SU-DHL-6 (cell line): ENCODE data around the gene CRYBG1.

Experiments used
- H2AFZ ChIP-seq: fragments of 200-600 bp; sonication (generic); 2 replicates; pipeline ENCODE4 v1.6.1; 2014; ENCODE audit warnings: low read depth, mild to moderate bottlenecking, moderate library complexity, mixed read lengths, antibody characterized with exemption, low read length; ENCODE audit not compliant: severe bottlenecking
- H3F3A ChIP-seq: fragments of 200-600 bp; shearing (Covaris generic); 2 replicates; pipeline ENCODE4 v1.6.0; 2016; ENCODE audit warnings: antibody characterized with exemption, mild to moderate bottlenecking; ENCODE audit not compliant: insufficient read depth
- H3K27ac ChIP-seq: fragments of 200-600 bp; sonication (generic); 2 replicates; pipeline ENCODE4 v1.5.1; 2016; ENCODE audit warnings: low read depth, mild to moderate bottlenecking, low read length, moderate library complexity, mixed read lengths
- H3K27me3 ChIP-seq: fragments of 200-600 bp; sonication (generic), shearing (Covaris generic); 2 replicates; pipeline ENCODE4 v1.6.0; 2014; ENCODE audit warnings: mild to moderate bottlenecking, low read length
- H3K36me3 ChIP-seq: fragments of 200-600 bp; sonication (generic); 2 replicates; pipeline ENCODE4 v1.6.1; 2014; ENCODE audit warnings: mild to moderate bottlenecking, low read length, mixed read lengths
- H3K4me2 ChIP-seq: fragments of 300-600, 200-600 bp; shearing (Covaris generic), sonication (generic); 2 replicates; pipeline ENCODE4 v1.6.0; 2014; ENCODE audit warnings: low read length, low read depth, mild to moderate bottlenecking; ENCODE audit not compliant: poor library complexity, severe bottlenecking
- H3K4me3 ChIP-seq: fragments of 200-600 bp; sonication (generic); 2 replicates; pipeline ENCODE4 v1.5.1; 2014; ENCODE audit warnings: antibody characterized with exemption, low read length, mild to moderate bottlenecking, mixed read lengths; ENCODE audit not compliant: insufficient read depth, poor library complexity, severe bottlenecking
- H3K79me2 ChIP-seq: fragments of 200-600 bp; sonication (generic); 2 replicates; pipeline ENCODE4 v1.6.1; 2014; ENCODE audit warnings: mild to moderate bottlenecking, low read length, moderate library complexity; ENCODE audit not compliant: insufficient read depth
- H3K9ac ChIP-seq: fragments of 200-600 bp; sonication (generic); 2 replicates; pipeline ENCODE4 v1.7.0; 2014; ENCODE audit warnings: mild to moderate bottlenecking, low read length
- H3K9me2 ChIP-seq: fragments of 200-600 bp; sonication (generic); replicated peaks from 2 replicates; pipeline ENCODE4 v1.6.1; 2014; ENCODE audit warnings: low read length; ENCODE audit not compliant: insufficient read depth
- H3K9me3 ChIP-seq: fragments of 200-600 bp; sonication (generic); 2 replicates; pipeline ENCODE4 v1.6.1; 2014; ENCODE audit warnings: low read length, mixed read lengths; ENCODE audit not compliant: insufficient read depth
- H4K20me1 ChIP-seq: fragments of 200-600 bp; sonication (generic); 2 replicates; pipeline ENCODE4 v1.6.1; 2014; ENCODE audit warnings: low read depth, mild to moderate bottlenecking, antibody characterized with exemption, low read length, moderate library complexity, mixed read lengths
- CTCF ChIP-seq: fragments of 200-600 bp; sonication (generic); IDR thresholded peaks from one replicate; pipeline ENCODE4 v1.5.1; 2017; ENCODE audit warnings: antibody characterized with exemption, mild to moderate bottlenecking, low read length, moderate library complexity; ENCODE audit not compliant: insufficient read depth, poor library complexity, severe bottlenecking
- EZH2phosphoT487 ChIP-seq: fragments of 200-600 bp; sonication (generic), shearing (Covaris generic); conservative IDR thresholded peaks from 2 replicates; pipeline ENCODE4 v1.6.1; 2018; ENCODE audit warnings: mild to moderate bottlenecking, antibody characterized with exemption, low read length, moderate library complexity, mixed read lengths

CRYBG1 gene

DNA sequence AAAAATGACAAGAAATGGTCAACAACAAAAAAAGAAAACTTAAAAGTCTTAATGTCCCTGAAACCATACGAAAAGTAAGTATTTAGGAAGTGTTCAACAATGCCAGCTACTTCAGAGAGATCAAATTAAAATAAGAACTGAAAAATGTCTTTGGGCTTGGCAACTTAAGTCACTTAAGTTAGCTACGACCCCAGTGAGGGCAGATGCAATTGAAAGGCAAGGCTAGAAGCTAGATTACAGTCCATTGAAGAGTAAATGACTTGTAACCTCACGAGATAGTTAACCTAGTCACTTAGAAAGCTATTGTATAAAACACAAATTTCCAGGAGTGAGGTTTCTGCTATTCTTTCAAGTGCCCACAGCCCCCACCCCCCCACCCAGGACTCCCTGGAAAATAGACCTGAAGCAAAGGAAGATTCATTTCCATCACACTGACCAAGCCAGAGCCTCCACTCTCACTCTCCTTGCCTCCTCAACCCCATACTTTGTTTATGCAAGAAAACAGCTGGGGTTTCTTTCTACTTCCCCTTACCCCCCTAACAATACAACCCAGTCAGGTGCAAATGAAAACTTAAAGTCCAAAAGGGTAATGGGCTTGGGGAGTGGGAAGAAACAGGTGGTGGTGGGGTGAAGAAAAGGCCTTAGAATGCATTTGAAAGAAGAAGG lies 254.2 kb downstream of the CRYBG1 start:
- Histone ChIP-seq H3K9me3 (no peaks in the 10 kb centered on the region), H3K9ac (no peak overlapping the region), H3K27ac (peak overlapping the region; percentile 35), H3F3A (no peaks in the 10 kb centered on the region; the same call in 1 of the 2 replicates), H4K20me1 (no peaks in the 10 kb centered on the region), H2AFZ (no peak overlapping the region), H3K4me2 (peak overlapping the region; percentile 23), H3K36me3 (peaks cover 17% of the 10 kb centered on the region; the same call in 1 of the 2 replicates), H3K79me2 (no peaks in the 10 kb centered on the region), H3K27me3 (no peaks in the 10 kb centered on the region), H3K4me3 (no peak overlapping the region), H3K9me2 (no peaks in the 10 kb centered on the region)
- TF ChIP-seq CTCF (no peak), EZH2phosphoT487 (no peak)

DNA sequence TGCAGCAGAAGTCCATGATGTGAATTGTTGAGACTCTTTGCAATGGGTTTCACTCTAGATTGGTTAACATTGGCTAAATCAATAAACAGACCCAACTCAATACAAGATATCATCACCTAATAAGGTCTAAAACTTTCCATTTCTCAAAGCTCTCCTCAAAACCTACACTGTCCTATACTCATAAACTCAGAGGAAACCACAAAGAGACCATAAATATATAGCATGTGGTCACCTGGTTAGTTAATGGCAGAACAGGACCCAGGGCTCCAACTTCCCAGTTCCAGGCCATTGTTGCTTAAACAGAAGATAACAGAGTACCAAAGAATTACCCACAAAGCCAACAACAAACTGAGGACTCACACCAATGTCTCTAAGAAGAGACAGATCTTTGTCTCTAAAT lies 256.8 kb downstream of the CRYBG1 start:
- H4K20me1 ChIP-seq, result no peaks in the 10 kb centered on the region
- peak overlapping the region; percentile 12 for H3K4me2 ChIP-seq
- no peaks in the 10 kb centered on the region for H3K9me2 ChIP-seq
- H3K9me3 ChIP-seq, result no peaks in the 10 kb centered on the region
- no peaks in the 10 kb centered on the region for H3K27me3 ChIP-seq
- H3K4me3 ChIP-seq, result no peak overlapping the region
- peaks cover 18% of the 10 kb centered on the region; the same call in 1 of the 2 replicates for H3K36me3 ChIP-seq
- H3K9ac ChIP-seq, result no peak overlapping the region
- H2AFZ ChIP-seq, result no peak overlapping the region
- H3F3A ChIP-seq, result peaks cover 8% of the 10 kb centered on the region; the same call in 1 of the 2 replicates
- no peaks in the 10 kb centered on the region for H3K79me2 ChIP-seq
- peak overlapping the region; percentile 37 for H3K27ac ChIP-seq
- TF ChIP-seq CTCF (no peak), EZH2phosphoT487 (no peak)

DNA sequence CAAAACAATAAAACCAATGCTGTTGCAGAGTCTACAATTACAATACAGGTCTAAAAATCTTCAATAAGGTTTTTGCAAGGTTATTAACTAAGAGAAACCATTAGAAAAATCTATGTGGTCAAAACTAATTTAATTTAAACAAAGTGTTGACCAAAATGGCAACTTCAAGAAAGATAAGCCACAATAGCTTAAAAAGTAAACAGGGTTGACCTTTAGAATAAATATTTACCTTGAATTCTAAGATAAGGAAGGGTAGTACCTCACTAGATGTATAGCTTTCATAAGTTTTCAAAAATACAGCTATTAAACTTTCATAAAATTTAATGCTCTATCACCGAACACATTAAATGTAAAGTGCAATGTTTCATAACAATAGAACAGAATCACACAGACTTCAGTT lies 257.3 kb downstream of the CRYBG1 start:
- H3F3A ChIP-seq, result peaks cover 9% of the 10 kb centered on the region; the same call in 1 of the 2 replicates

More for the DNA sequence above, 257.3 kb downstream of the CRYBG1 start:
- Histone ChIP-seq H3K36me3 (peaks cover 23% of the 10 kb centered on the region), H3K4me3 (no peak overlapping the region), H3K9ac (no peak overlapping the region), H3K9me2 (no peaks in the 10 kb centered on the region), H3K4me2 (peak overlapping the region; percentile 12), H3K27ac (peak overlapping the region; percentile 37; the same call in 1 of the 2 replicates), H3K27me3 (no peaks in the 10 kb centered on the region), H4K20me1 (no peaks in the 10 kb centered on the region), H3K9me3 (no peaks in the 10 kb centered on the region), H3K79me2 (no peaks in the 10 kb centered on the region), H2AFZ (no peak overlapping the region)
- TF ChIP-seq EZH2phosphoT487 (no peak), CTCF (no peak)
